Loucy (cell line): Measurements from ENCODE around the gene TPP2.

Source experiments
- H2AFZ ChIP-seq: fragments of 200-600 bp; sonication (generic); 2 replicates; pipeline ENCODE4 v1.6.0; 2016; ENCODE audit warnings: antibody characterized with exemption, mild to moderate bottlenecking, low read length, moderate library complexity
- H3F3A ChIP-seq: fragments of 200-600 bp; 2 replicates; pipeline ENCODE4 v1.6.0; 2016; ENCODE audit warnings: antibody characterized with exemption, low read depth, mild to moderate bottlenecking
- H3K27me3 ChIP-seq: fragments of 200-600 bp; sonication (generic); 2 replicates; pipeline ENCODE4 v1.6.1; 2014; ENCODE audit warnings: low read length, mild to moderate bottlenecking; ENCODE audit not compliant: insufficient read depth, poor library complexity, severe bottlenecking
- H3K36me3 ChIP-seq: fragments of 200-600 bp; sonication (generic); 2 replicates; pipeline ENCODE4 v1.6.1; 2016; ENCODE audit warnings: low read length; ENCODE audit not compliant: insufficient read depth
- H3K4me1 ChIP-seq: fragments of 200-600 bp; sonication (generic); 2 replicates; pipeline ENCODE4 v1.5.1; 2014; ENCODE audit warnings: low read length, mild to moderate bottlenecking; ENCODE audit not compliant: insufficient read depth, poor library complexity, severe bottlenecking
- H3K4me2 ChIP-seq: fragments of 200-600 bp; sonication (generic); 2 replicates; pipeline ENCODE4 v1.6.0; 2014; ENCODE audit warnings: antibody characterized with exemption, low read length, low read depth, mild to moderate bottlenecking; ENCODE audit not compliant: poor library complexity, severe bottlenecking
- H3K4me3 ChIP-seq: fragments of 200-600 bp; sonication (generic); 2 replicates; pipeline ENCODE4 v1.5.1; 2014; ENCODE audit warnings: low read length, mild to moderate bottlenecking, mixed read lengths; ENCODE audit not compliant: poor library complexity, severe bottlenecking
- H3K79me2 ChIP-seq: fragments of 200-600 bp; sonication (generic); 2 replicates; pipeline ENCODE4 v1.6.1; 2014; ENCODE audit warnings: low read length; ENCODE audit not compliant: insufficient read depth
- H3K9ac ChIP-seq: fragments of 200-600 bp; sonication (generic); 2 replicates; pipeline ENCODE4 v1.6.0; 2014; ENCODE audit warnings: mild to moderate bottlenecking, low read depth, low read length, moderate library complexity; ENCODE audit not compliant: poor library complexity, severe bottlenecking
- H3K9me2 ChIP-seq: fragments of 200-600 bp; sonication (generic); replicated peaks from 2 replicates; pipeline ENCODE4 v1.6.1; 2016; ENCODE audit warnings: low read depth, low read length, mixed read lengths
- H3K9me3 ChIP-seq: fragments of 200-600 bp; sonication (generic); 2 replicates; pipeline ENCODE4 v1.6.1; 2014; ENCODE audit warnings: mild to moderate bottlenecking, antibody characterized with exemption, low read length, low read depth; ENCODE audit not compliant: insufficient read depth
- H4K20me1 ChIP-seq: fragments of 200-600 bp; sonication (generic); 2 replicates; pipeline ENCODE4 v1.6.0; 2014; ENCODE audit warnings: antibody characterized with exemption, low read length, mild to moderate bottlenecking; ENCODE audit not compliant: insufficient read depth, poor library complexity, severe bottlenecking
- EZH2phosphoT487 ChIP-seq: fragments of 200-600 bp; IDR thresholded peaks from 2 replicates; pipeline ENCODE4 v1.6.1; 2018; ENCODE audit warnings: antibody characterized with exemption, mild to moderate bottlenecking, moderate library complexity, borderline replicate concordance
- TF ChIP-seq, protein P1 (sequence below): fragments of 200-600 bp; sonication (generic); conservative IDR thresholded peaks from 2 replicates; pipeline ENCODE4 v1.5.1; 2014; ENCODE audit warnings: mild to moderate bottlenecking, antibody characterized with exemption, low read length

Gene TPP2

DNA sequence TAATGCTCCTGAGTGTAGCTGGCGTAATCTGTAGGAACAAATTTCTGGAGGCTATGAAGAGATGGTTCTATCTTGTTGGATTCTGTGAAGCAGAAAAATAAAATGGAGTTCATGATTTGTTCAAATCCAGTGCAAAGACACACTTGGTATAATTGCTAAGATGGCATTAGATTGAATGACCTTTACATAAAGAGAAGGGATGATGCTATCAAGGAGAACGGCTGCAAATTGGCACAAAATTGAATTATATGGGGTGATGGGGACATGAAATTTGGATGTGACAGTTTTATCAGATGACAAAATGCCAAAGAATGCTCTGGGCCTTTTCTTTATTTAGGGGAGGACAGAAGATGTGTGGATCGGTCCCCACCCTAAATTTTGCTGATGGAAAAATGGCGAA lies 94.1 kb downstream of the TPP2 start:
- Histone ChIP-seq H3K9me3 (no peaks in the 10 kb centered on the region), H3K27me3 (no peaks in the 10 kb centered on the region), H4K20me1 (no peaks in the 10 kb centered on the region), H3F3A (no peaks in the 10 kb centered on the region), H3K36me3 (no peaks in the 10 kb centered on the region), H2AFZ (no peak overlapping the region), H3K4me3 (no peak overlapping the region), H3K79me2 (no peaks in the 10 kb centered on the region), H3K9me2 (no peaks in the 10 kb centered on the region), H3K4me2 (no peak overlapping the region), H3K4me1 (peaks cover 6% of the 10 kb centered on the region), H3K9ac (no peak overlapping the region)
- TF ChIP-seq EZH2phosphoT487: no peak
- TF ChIP-seq, protein P1, sequence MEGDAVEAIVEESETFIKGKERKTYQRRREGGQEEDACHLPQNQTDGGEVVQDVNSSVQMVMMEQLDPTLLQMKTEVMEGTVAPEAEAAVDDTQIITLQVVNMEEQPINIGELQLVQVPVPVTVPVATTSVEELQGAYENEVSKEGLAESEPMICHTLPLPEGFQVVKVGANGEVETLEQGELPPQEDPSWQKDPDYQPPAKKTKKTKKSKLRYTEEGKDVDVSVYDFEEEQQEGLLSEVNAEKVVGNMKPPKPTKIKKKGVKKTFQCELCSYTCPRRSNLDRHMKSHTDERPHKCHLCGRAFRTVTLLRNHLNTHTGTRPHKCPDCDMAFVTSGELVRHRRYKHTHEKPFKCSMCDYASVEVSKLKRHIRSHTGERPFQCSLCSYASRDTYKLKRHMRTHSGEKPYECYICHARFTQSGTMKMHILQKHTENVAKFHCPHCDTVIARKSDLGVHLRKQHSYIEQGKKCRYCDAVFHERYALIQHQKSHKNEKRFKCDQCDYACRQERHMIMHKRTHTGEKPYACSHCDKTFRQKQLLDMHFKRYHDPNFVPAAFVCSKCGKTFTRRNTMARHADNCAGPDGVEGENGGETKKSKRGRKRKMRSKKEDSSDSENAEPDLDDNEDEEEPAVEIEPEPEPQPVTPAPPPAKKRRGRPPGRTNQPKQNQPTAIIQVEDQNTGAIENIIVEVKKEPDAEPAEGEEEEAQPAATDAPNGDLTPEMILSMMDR: no peak

DNA sequence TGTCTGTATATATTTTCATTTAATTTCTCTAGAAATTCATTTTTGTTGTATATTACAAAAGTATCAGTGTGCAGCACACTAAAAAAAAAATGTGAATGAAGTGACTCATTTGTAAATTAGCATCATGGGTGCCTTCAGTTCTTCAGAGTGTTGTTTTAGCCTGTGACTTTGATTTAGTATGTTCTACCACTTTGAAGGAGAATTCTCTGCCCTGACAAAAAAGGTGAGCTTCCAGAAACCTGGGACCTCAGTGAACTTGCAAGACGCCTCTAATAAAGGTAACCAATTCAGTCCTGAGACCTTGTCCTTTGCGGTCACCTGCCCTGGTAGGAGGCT lies 95.7 kb downstream of the TPP2 start:
- H2AFZ ChIP-seq: no peak overlapping the region
- no peaks in the 10 kb centered on the region for H3K9me2 ChIP-seq
- no peaks in the 10 kb centered on the region for H3K36me3 ChIP-seq
- no peak overlapping the region for H3K9ac ChIP-seq
- no peaks in the 10 kb centered on the region for H3K27me3 ChIP-seq
- H3K4me1 ChIP-seq: no peaks in the 10 kb centered on the region
- H4K20me1 ChIP-seq: no peaks in the 10 kb centered on the region
- TF ChIP-seq, protein P1: no peak
- no peak for TF ChIP-seq EZH2phosphoT487
- H3F3A ChIP-seq: no peaks in the 10 kb centered on the region
- H3K4me2 ChIP-seq: no peak overlapping the region
- no peaks in the 10 kb centered on the region for H3K79me2 ChIP-seq
- H3K9me3 ChIP-seq: no peaks in the 10 kb centered on the region
- H3K4me3 ChIP-seq: no peak overlapping the region

DNA sequence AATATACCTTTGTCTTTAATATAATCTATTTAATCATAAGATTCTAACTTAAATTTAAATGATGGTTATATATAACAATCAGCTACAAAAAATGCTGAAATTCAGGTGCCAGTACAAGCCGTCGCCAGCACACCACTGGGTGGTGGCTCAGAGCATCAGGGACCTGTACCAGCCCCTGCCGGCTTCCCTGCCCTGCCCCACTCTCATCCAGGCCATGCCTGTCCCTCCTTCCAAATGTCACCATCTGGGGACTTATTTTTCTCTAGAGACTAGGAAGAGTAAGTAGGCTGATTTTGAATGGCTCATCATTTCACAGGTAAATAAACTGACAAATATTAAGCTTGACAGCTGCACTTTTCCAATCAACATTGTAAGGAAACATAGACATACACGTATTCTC lies 96.5 kb downstream of the TPP2 start:
- Histone ChIP-seq H3K4me1 (no peaks in the 10 kb centered on the region), H3K9ac (no peak overlapping the region), H3K9me2 (no peaks in the 10 kb centered on the region), H3K79me2 (no peaks in the 10 kb centered on the region), H2AFZ (no peak overlapping the region), H3K9me3 (no peaks in the 10 kb centered on the region), H4K20me1 (no peaks in the 10 kb centered on the region), H3K4me2 (no peak overlapping the region), H3K4me3 (no peak overlapping the region), H3F3A (no peaks in the 10 kb centered on the region), H3K27me3 (no peaks in the 10 kb centered on the region), H3K36me3 (no peaks in the 10 kb centered on the region)
- TF ChIP-seq EZH2phosphoT487: no peak
- TF ChIP-seq, protein P1: no peak
